ENCODE measurements around the gene NCBP1.

NCBP1 gene

GRCh38 chr9:97703437-97704344 is 70.1 kb downstream of the NCBP1 start:
- no peak for TF ChIP-seq CTCF (conservative IDR thresholded peaks at IDR 0.05; ENCODE audit: low read depth, low read length)
- DNase-seq (ENCODE audit: low read depth): peak; percentile 86
- no peak overlapping the region for H3K4me3 ChIP-seq (ENCODE audit: low read depth, low read length)

DNA sequence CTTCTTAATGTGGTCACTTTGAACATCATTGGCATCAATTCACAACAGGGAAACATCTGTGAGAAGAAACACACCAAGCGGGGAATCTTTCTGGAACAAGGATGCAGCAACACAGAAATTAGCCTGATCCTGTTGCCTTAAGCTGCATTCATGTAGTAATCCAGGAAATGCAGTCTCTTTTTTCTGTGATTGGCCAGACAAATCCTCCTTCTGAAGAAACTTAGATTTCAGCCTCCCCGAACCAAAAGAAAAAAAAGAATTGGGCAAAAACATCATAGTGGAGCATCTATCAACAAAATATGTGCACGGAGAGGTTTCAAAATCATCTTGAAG is 70.7 kb downstream of the NCBP1 start:
- no peak for DNase-seq (ENCODE audit: low read depth)
- TF ChIP-seq CTCF (conservative IDR thresholded peaks at IDR 0.05; ENCODE audit: low read depth, low read length): no peak
- H3K4me3 ChIP-seq (ENCODE audit: low read depth, low read length): no peak overlapping the region

GRCh38 chr9:97704851-97705250 is 71.2 kb downstream of the NCBP1 start:
- TF ChIP-seq CTCF (conservative IDR thresholded peaks at IDR 0.05; ENCODE audit: low read depth, low read length): no peak
- no peak overlapping the region for H3K4me3 ChIP-seq (ENCODE audit: low read depth, low read length)
- DNase-seq (ENCODE audit: low read depth): no peak

DNA sequence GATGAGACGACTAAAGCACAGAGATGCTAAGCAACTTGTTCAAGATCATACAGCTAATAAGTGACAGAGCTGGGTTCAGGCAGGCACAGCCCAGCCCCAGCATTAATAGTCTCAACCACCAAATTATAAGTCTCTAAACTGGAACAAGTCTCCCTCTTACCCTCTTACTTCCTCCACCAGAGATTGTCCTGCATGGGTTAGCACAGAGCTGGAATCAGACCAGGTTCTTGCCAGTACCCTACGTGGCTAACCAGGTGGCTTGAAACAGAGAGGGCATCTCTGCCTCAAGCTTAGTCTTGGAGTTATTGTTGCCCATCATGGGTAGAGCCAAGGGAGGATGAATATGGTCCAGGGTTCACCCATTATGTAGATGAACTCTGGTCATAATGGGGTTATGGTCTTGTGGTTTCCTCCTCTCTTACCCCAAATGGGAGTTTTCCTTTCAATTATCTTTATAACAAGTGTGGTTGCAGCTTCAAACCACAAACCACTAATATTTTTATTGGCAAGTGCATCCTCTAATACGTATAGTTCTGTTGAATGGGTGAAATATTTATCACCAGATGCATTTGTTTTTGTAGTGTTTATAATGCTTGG is 71.8 kb downstream of the NCBP1 start:
- H3K4me3 ChIP-seq (ENCODE audit: low read depth, low read length): no peak overlapping the region
- DNase-seq (ENCODE audit: low read depth): peak; percentile 43
- TF ChIP-seq CTCF (conservative IDR thresholded peaks at IDR 0.05; ENCODE audit: low read depth, low read length): no peak

GRCh38 chr9:97706246-97706645 is 72.6 kb downstream of the NCBP1 start:
- TF ChIP-seq CTCF (conservative IDR thresholded peaks at IDR 0.05; ENCODE audit: low read depth, low read length): no peak
- H3K4me3 ChIP-seq (ENCODE audit: low read depth, low read length): no peak overlapping the region
- DNase-seq (ENCODE audit: low read depth): no peak

DNA sequence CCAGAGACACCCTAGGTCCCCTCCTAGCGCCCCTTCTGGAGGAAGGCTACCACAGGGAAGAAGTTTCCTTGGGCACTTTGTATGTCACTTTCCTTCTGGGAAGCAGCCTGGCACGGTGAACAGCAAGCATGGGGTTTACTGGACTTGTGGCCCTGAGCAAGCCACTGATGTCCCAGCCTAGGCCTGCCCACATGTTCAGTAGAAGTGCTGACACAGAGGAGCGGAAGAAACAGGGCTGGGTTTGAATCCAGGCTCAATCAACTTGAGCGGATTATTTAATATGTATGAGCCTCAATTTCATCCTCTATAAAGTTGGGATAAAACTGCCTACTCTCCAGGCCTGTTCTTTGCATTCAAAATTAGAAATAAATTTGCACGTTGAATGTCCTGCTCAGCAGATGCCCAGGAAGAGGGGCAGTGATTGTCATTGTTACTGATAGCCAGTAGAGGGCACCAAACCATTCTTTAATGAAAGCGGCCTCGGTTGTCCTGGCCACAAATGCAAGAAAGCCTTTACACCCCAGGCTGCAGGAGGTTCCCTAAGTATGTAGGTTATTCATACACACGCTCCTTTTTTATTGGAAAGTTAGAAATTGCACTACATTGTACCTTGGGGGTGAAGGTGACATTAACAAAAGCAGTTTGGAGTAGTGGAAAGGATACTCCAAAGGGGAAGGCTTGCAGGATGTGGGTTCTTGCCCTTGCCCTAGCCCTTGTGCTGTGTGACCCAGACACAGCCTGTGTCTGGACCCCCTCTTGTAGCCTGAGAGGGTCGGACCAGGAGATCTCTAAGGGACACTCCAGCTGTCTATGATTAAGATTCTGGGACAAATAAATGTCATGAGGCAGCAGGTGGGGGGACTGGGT is 77.0 kb downstream of the NCBP1 start:
- no peak overlapping the region for H3K4me3 ChIP-seq (ENCODE audit: low read depth, low read length)
- DNase-seq (ENCODE audit: low read depth): peak; percentile 85
- TF ChIP-seq CTCF (conservative IDR thresholded peaks at IDR 0.05; ENCODE audit: low read depth, low read length): peak; percentile 83
